ENCODE data around the gene CD9. TPM values are rescaled to one million over a fixed set of nuclear protein-coding genes. Genes with fewer than 3 reads are reported as not detected.
"Not testable (repeated sequence)": the region's sequence is repeated elsewhere in the genome, so short reads cannot be mapped to it uniquely, and the experiment has no call there.

Gene CD9, protein sequence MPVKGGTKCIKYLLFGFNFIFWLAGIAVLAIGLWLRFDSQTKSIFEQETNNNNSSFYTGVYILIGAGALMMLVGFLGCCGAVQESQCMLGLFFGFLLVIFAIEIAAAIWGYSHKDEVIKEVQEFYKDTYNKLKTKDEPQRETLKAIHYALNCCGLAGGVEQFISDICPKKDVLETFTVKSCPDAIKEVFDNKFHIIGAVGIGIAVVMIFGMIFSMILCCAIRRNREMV
- 204 TPM for polyA plus RNA-seq
- long read RNA-seq, donor 1, transcript CD9-201 (8 exons, 1,218 nt) = major isoform, 40 of 71 reads
- long read RNA-seq, donor 1, partial matches to known transcripts = 30 of 71 reads
- long read RNA-seq, donor 1, other reads (novel, unspliced or antisense) = 0 of 71 reads
- long read RNA-seq, donor 2, transcript CD9-207 (2 exons, 441 nt) = minor isoform, 6 of 132 reads
- long read RNA-seq, donor 2, transcript CD9-201 (8 exons, 1,218 nt) = major isoform, 61 of 132 reads
- long read RNA-seq, donor 2, partial matches to known transcripts = 62 of 132 reads
- long read RNA-seq, donor 2, other reads (novel, unspliced or antisense) = 0 of 132 reads
- long read RNA-seq, donor 3 = 0 reads
- long read RNA-seq, donor 4, transcript CD9-201 (8 exons, 1,218 nt) = major isoform, 21 of 37 reads
- long read RNA-seq, donor 4, partial matches to known transcripts = 12 of 37 reads
- long read RNA-seq, donor 4, other reads (novel, unspliced or antisense) = 0 of 37 reads
- long read RNA-seq, donor 5, transcript CD9-201 (8 exons, 1,218 nt) = major isoform, 68 of 142 reads
- long read RNA-seq, donor 5, partial matches to known transcripts = 69 of 142 reads
- long read RNA-seq, donor 5, other reads (novel, unspliced or antisense) = 0 of 142 reads
- long read RNA-seq, donor 6, transcript CD9-201 (8 exons, 1,218 nt) = major isoform, 75 of 195 reads
- long read RNA-seq, donor 6, transcript CD9-207 (2 exons, 441 nt) = minor isoform, 7 of 195 reads
- long read RNA-seq, donor 6, partial matches to known transcripts = 113 of 195 reads
- long read RNA-seq, donor 6, other reads (novel, unspliced or antisense) = 0 of 195 reads
- long read RNA-seq, donor 7, transcript CD9-201 (8 exons, 1,218 nt) = major isoform, 90 of 242 reads
- long read RNA-seq, donor 7, transcript CD9-207 (2 exons, 441 nt) = minor isoform, 5 of 242 reads
- long read RNA-seq, donor 7, partial matches to known transcripts = 146 of 242 reads
- long read RNA-seq, donor 7, other reads (novel, unspliced or antisense) = 0 of 242 reads
- long read RNA-seq, donor 8, transcript CD9-207 (2 exons, 441 nt) = minor isoform, 7 of 190 reads
- long read RNA-seq, donor 8, transcript CD9-201 (8 exons, 1,218 nt) = major isoform, 97 of 190 reads
- long read RNA-seq, donor 8, partial matches to known transcripts = 84 of 190 reads
- long read RNA-seq, donor 8, other reads (novel, unspliced or antisense) = 0 of 190 reads
- long read RNA-seq, donor 9, transcript CD9-201 (8 exons, 1,218 nt) = major isoform, 114 of 242 reads
- long read RNA-seq, donor 9, partial matches to known transcripts = 123 of 242 reads
- long read RNA-seq, donor 9, other reads (novel, unspliced or antisense) = 0 of 242 reads
- long read RNA-seq, donor 10, transcript CD9-201 (8 exons, 1,218 nt) = major isoform, 72 of 190 reads
- long read RNA-seq, donor 10, partial matches to known transcripts = 116 of 190 reads
- long read RNA-seq, donor 10, other reads (novel, unspliced or antisense) = 0 of 190 reads
- long read RNA-seq, donor 11, transcript CD9-201 (8 exons, 1,218 nt) = major isoform, 70 of 108 reads
- long read RNA-seq, donor 11, partial matches to known transcripts = 36 of 108 reads
- long read RNA-seq, donor 11, other reads (novel, unspliced or antisense) = 0 of 108 reads

GRCh38 chr12:6200256-6201212 is at the start of gene CD9:
Gene CD9, plus strand, starts transcription at chr12:6200400. Its CDS starts 100 bp downstream, at chr12:6200500.
- H3K4me1 ChIP-seq (ENCODE audit: control insufficient read depth, insufficient read depth, low read length) = peaks cover 75% of the 10 kb centered on the region
- H3K36me3 ChIP-seq (ENCODE audit: control insufficient read depth, insufficient read depth, low read length) = no peaks in the 10 kb centered on the region
- peaks cover 7% of the 10 kb centered on the region for H3K27me3 ChIP-seq (ENCODE audit: control insufficient read depth, insufficient read depth, low read length)
- DNase-seq = peak; percentile 39 to 74
- WGBS (ENCODE audit: insufficient coverage, low lambda C conversion rate) = no CpG with 5 or more reads among the region's 81 CpGs
- peak within 1 kb of the TSS; percentile 68 for H3K4me3 ChIP-seq (ENCODE audit: low read length)
- peak within 1 kb of the TSS; percentile 83 for H3K27ac ChIP-seq (ENCODE audit: low read length)
- H3K9me3 ChIP-seq (ENCODE audit: control insufficient read depth, low read depth, low read length) = no peaks in the 10 kb centered on the region

GRCh38 chr12:6154730-6155459 is 45.3 kb upstream of the CD9 start:
- H3K4me3 ChIP-seq (ENCODE audit: low read length) = no peak overlapping the region
- no peak overlapping the region for H3K27ac ChIP-seq (ENCODE audit: low read length)
- no peaks in the 10 kb centered on the region for H3K27me3 ChIP-seq (ENCODE audit: control insufficient read depth, insufficient read depth, low read length)
- H3K9me3 ChIP-seq (ENCODE audit: control insufficient read depth, low read depth, low read length) = peaks cover 3% of the 10 kb centered on the region
- peaks cover 11% of the 10 kb centered on the region for H3K4me1 ChIP-seq (ENCODE audit: control insufficient read depth, insufficient read depth, low read length)
- DNase-seq = no peak
- H3K36me3 ChIP-seq (ENCODE audit: control insufficient read depth, insufficient read depth, low read length) = no peaks in the 10 kb centered on the region
- no CpG with 5 or more reads among the region's 15 CpGs for WGBS (ENCODE audit: insufficient coverage, low lambda C conversion rate)

- DNase-seq = no peak
- Histone ChIP-seq H3K36me3 (ENCODE audit: control insufficient read depth, insufficient read depth, low read length) (no peaks in the 10 kb centered on the region), H3K9me3 (ENCODE audit: control insufficient read depth, low read depth, low read length) (peaks cover 3% of the 10 kb centered on the region), H3K27me3 (ENCODE audit: control insufficient read depth, insufficient read depth, low read length) (no peaks in the 10 kb centered on the region), H3K4me3 (ENCODE audit: low read length) (no peak overlapping the region), H3K27ac (ENCODE audit: low read length) (no peak overlapping the region), H3K4me1 (ENCODE audit: control insufficient read depth, insufficient read depth, low read length) (peaks cover 11% of the 10 kb centered on the region)
- no CpG with 5 or more reads among the region's 4 CpGs for WGBS (ENCODE audit: insufficient coverage, low lambda C conversion rate)
Measured at GRCh38 chr12:6157482-6157881, 42.7 kb upstream of the CD9 start.

- DNase-seq = no peak
- Histone ChIP-seq H3K4me1 (ENCODE audit: control insufficient read depth, insufficient read depth, low read length) (peaks cover 11% of the 10 kb centered on the region), H3K4me3 (ENCODE audit: low read length) (no peak overlapping the region), H3K9me3 (ENCODE audit: control insufficient read depth, low read depth, low read length) (peaks cover 3% of the 10 kb centered on the region), H3K36me3 (ENCODE audit: control insufficient read depth, insufficient read depth, low read length) (no peaks in the 10 kb centered on the region), H3K27me3 (ENCODE audit: control insufficient read depth, insufficient read depth, low read length) (no peaks in the 10 kb centered on the region), H3K27ac (ENCODE audit: low read length) (no peak overlapping the region)
- no CpG with 5 or more reads among the region's 4 CpGs for WGBS (ENCODE audit: insufficient coverage, low lambda C conversion rate)
Measured at GRCh38 chr12:6158255-6158654, 41.9 kb upstream of the CD9 start.

DNA sequence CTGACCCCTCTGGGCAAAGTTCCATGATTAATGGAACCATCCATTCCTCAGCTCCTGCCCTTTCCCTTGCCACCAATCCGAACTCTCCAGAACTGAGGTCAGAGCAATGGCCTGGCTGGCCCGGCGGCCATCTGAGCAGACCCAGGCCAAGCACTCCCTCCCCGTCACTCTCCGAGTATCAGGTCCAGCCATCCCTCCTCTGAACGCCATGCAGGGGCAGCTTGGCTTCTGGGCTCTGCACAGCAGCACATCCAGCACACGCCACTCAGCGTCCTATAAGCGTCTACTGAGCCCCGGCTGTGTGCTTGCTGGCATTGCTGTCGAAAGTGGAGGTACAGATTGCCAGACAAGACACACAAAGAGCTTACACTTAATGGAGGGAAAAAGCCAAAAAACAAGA is 41.5 kb upstream of the CD9 start:
- Histone ChIP-seq H3K4me1 (ENCODE audit: control insufficient read depth, insufficient read depth, low read length) (peaks cover 11% of the 10 kb centered on the region), H3K4me3 (ENCODE audit: low read length) (no peak overlapping the region), H3K27ac (ENCODE audit: low read length) (no peak overlapping the region), H3K9me3 (ENCODE audit: control insufficient read depth, low read depth, low read length) (peaks cover 3% of the 10 kb centered on the region), H3K27me3 (ENCODE audit: control insufficient read depth, insufficient read depth, low read length) (no peaks in the 10 kb centered on the region), H3K36me3 (ENCODE audit: control insufficient read depth, insufficient read depth, low read length) (no peaks in the 10 kb centered on the region)
- no peak for DNase-seq
- WGBS (ENCODE audit: insufficient coverage, low lambda C conversion rate) = 100% methylated on average over 4 of the region's 11 CpGs

DNA sequence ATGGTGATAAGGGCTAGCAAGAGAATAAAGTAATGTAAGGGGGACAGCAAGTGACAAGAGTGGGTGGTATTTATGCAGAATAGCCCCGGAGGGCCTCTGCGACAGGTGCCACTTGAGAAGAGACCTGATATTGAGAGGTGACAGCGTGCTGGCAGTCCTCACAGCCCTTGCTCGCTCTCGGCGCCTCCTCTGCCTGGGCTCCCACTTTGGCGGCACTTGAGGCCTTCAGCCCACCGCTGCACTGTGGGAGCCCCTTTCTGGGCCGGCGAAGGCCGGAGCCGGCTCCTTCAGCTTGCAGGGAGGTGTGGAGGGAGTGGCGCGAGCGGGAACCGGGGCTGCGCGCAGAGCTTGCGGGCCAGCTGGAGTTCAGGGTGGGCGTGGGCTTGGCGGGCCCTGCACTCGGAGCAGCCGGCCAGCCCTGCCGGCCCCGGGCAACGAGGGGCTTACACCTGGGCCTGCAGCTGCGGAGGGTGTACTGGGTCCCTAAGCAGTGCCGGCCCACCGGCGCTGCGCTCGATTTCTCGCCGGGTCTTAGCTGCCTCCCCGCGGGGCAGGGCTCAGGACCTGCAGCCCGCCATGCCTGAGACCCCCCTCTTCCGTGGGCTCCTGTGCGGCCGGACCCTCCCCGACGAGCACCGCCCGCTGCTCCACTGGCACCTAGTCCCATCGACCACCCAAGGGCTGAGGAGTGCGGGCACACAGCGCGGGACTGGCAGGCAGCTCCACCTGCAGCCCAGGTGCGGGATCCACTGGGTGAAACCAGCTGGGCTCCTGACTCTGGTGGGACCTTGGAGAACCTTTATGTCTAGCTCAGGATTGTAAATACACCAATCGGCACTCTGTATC is 40.8 kb upstream of the CD9 start:
- H3K4me3 ChIP-seq (ENCODE audit: low read length); H3K36me3 ChIP-seq (ENCODE audit: control insufficient read depth, insufficient read depth, low read length); H3K9me3 ChIP-seq (ENCODE audit: control insufficient read depth, low read depth, low read length); DNase-seq; H3K27me3 ChIP-seq (ENCODE audit: control insufficient read depth, insufficient read depth, low read length); H3K27ac ChIP-seq (ENCODE audit: low read length): not testable (repeated sequence)
- peaks cover 11% of the 10 kb centered on the region for H3K4me1 ChIP-seq (ENCODE audit: control insufficient read depth, insufficient read depth, low read length)
- WGBS (ENCODE audit: insufficient coverage, low lambda C conversion rate) = no CpG with 5 or more reads among the region's 50 CpGs

DNA sequence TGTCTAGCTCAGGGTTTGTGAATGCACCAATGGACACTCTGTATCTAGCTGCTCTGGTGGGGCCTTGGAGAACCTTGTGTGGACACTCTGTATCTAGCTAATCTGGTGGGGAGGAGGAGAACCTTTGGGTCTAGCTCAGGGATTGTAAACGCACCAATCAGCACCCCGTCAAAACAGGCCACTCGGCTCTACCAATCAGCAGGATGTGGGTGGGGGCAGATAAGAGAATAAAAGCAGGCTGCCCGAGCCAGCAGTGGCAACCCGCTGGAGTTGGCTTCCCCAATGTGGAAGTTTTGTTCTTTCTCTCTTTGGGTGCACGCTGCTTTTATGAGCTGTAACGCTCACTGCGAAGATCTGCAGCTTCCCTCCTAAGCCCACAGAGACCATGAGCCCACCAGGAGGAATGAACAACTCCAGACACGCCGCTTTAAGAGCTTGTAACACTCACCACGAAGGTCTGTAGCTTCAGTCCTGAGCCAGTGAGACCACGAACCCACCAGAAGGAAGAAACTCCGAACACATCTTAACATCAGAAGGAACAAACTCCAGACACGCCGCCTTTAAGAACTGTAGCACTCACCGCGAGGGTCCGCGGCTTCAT is 40.1 kb upstream of the CD9 start:
- no CpG with 5 or more reads among the region's 19 CpGs for WGBS (ENCODE audit: insufficient coverage, low lambda C conversion rate)
- not testable (repeated sequence) for H3K27me3 ChIP-seq (ENCODE audit: control insufficient read depth, insufficient read depth, low read length); H3K36me3 ChIP-seq (ENCODE audit: control insufficient read depth, insufficient read depth, low read length); H3K27ac ChIP-seq (ENCODE audit: low read length); H3K9me3 ChIP-seq (ENCODE audit: control insufficient read depth, low read depth, low read length); DNase-seq; H3K4me3 ChIP-seq (ENCODE audit: low read length)
- peaks cover 11% of the 10 kb centered on the region for H3K4me1 ChIP-seq (ENCODE audit: control insufficient read depth, insufficient read depth, low read length)
